OCI-M1 (cell line): ENCODE data around the gene ILK.
A peak's percentile ranks its signal among the peaks of the same experiment; 100 is the strongest.

Source experiments
- DNase-seq: peaks from one replicate; lab custom pipeline; 2025; lab: John Stamatoyannopoulos, UW

Gene ILK

DNA sequence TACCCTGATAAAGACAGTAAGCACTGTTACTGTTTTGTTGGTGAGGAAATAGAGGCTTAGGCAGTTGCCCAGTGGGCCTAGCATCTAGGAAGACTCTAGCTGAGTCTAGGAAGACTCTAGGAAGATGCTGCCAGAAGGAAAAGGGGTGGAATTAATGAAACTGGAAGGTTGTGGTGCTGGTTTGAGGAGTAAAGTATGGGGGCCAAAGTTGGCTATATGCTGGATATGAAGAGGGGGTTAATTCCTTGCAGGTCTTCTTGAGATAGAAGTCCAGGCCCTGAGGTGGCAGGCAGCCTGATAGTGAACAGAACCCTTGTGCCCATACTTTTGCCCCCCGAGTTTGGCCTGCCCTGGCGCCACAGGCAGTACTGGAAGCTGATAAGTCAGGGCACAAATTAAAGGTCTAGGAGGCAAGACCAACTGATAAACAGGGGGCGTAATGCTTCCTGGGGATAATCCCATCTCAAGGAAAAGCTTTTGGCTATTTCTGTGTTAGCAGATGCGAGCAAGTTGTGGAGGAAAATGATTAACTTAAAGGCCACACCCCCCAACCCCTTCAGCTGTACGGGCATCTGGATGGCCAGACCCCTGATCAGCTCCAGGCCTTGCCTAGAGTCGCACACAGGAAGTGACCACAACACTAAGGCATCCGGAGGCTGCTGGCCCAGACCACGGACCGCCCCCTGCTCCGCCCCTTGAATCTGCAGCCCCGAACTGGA, 3.1 kb downstream of the ILK start:
- DNase-seq: peak; percentile 93

DNA sequence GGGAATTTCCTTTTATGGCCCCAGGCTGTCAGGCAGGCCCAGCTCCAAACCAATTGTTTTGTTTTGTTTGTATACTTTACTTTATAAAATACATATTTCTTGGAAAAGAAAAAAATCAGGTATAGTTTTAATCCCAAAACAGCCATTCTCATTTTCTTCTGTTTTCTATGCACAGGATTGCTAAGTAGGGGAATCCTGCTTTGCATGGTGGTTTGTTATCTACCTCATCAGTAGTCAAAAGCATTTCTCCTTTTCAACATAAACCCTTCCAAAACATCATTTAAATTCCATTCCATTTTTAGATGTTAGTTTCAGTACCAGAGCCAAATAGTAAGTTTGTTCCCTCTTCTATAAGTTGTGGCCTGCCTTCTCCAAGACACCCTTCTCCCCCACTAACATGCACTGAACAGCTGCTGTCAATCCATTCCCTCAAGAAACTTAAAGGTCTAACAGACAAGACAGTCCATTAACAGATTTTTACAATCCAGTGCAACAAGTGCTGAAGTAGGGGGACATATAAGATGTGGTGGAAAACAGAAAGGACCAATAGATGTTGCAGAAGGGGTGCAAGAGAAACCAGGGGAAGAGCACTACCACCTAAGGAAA, 3.7 kb downstream of the ILK start:
- peak; percentile 84 for DNase-seq

DNA sequence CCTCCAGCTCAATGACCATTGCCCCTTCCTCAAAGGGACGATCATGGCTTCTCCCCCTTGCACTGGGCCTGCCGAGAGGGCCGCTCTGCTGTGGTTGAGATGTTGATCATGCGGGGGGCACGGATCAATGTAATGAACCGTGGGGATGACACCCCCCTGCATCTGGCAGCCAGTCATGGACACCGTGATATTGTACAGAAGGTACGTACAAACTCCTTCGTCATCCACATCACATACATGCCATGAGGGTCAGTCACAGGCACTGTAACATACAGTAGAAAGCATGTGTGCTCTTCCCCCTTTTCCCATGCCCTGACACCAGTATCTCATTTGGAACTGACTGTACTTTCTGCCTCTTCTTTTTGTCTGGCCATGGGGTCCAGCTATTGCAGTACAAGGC, 4.4 kb downstream of the ILK start:
- no peak for DNase-seq

DNA sequence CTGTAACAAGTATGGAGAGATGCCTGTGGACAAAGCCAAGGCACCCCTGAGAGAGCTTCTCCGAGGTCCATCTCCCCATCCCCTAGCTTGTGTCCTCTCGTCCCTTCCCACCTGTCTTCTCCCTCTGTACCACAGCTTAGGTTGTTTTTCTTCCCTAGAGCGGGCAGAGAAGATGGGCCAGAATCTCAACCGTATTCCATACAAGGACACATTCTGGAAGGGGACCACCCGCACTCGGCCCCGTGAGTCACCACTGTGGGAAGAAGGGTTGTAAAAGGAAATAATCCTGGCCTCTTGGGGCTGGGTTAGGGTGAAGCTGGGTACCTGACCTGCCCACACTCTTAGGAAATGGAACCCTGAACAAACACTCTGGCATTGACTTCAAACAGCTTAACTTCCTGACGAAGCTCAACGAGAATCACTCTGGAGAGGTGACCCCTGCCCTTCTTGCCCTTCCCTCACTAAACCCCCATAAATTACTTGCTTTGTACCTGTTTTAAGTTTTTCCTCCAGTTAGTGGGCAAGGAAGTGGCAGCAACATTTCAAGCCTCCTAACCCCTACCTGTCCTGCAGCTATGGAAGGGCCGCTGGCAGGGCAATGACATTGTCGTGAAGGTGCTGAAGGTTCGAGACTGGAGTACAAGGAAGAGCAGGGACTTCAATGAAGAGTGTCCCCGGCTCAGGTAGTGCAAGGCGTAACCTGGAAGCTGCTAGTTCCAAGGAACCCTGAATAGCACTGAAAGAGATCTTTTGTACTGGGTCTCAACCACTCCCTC, 5.3 kb downstream of the ILK start:
- no peak for DNase-seq

DNA sequence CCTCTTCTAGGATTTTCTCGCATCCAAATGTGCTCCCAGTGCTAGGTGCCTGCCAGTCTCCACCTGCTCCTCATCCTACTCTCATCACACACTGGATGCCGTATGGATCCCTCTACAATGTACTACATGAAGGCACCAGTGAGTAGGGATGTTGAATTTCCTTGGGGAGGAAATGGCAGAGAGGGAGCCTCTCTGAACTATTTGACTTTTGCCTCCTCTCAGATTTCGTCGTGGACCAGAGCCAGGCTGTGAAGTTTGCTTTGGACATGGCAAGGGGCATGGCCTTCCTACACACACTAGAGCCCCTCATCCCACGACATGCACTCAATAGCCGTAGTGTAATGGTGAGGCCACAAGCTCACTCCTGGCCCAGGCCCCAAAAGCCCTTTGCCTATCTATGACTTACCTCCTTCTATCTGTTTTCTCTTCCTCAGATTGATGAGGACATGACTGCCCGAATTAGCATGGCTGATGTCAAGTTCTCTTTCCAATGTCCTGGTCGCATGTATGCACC, 6.0 kb downstream of the ILK start:
- no peak for DNase-seq

DNA sequence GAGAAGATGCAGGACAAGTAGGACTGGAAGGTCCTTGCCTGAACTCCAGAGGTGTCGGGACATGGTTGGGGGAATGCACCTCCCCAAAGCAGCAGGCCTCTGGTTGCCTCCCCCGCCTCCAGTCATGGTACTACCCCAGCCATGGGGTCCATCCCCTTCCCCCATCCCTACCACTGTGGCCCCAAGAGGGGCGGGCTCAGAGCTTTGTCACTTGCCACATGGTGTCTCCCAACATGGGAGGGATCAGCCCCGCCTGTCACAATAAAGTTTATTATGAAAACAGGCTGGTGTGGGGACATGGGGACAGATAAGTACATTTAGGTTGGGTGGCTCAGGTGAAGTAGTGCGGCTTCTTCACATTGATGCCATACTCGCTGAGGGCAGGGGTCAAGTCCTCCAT, 7.0 kb downstream of the ILK start:
- no peak for DNase-seq

DNA sequence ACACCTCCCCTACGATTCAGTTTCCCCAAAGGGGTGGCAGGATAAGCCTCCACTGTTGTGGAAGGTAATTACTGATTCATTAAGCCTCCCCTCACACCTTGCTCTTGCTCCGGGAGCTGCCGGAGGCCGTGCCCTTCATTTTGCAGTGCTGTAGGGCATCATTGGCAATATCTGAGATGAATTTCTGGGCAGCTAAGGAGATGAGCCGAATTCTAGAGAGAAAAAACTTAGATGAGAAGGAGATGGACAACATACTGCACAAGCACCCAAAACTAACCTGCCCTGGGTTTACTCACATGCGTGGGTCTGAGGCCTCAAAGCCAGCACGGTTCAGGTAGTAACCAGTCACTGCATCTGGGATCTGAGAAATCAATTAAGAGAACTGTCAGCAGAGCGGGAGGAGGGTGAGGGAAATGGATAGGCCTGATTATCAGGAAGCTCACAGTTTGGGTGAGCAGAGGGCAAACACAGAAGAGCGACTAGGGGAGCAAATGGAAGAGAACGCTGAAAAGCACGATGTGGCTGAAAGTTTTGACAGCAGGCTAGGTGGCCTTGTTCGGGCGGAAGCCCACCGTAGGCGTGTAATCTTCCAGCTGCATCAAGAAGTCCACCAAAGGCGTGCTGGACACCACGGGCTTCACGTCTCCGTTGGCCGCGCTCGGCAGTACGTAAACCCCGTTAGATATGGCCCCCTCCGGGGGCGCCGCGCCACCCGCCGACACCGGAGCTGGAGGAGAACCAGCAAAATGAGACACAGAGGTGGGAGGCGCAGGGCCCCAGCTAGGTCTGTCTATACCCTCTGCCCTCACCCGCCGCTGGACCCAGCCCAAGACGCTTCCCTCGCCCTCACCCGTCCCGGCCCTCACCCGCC, 7.8 kb downstream of the ILK start:
- peak; percentile 43 for DNase-seq

DNA sequence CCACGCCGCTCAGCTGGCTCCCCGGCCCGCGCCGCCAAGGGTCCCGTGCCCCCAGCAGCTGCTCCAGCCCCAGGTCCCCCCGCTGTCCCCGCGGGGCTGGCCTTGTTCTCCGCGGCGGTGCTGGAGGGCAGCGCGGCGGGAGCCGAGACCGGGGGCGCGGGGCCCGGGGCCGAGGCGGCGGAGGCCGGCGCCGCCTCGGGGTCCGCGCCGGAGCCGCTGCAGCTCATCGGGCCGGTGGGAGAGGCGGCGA, 8.3 kb downstream of the ILK start:
- DNase-seq: no peak

DNA sequence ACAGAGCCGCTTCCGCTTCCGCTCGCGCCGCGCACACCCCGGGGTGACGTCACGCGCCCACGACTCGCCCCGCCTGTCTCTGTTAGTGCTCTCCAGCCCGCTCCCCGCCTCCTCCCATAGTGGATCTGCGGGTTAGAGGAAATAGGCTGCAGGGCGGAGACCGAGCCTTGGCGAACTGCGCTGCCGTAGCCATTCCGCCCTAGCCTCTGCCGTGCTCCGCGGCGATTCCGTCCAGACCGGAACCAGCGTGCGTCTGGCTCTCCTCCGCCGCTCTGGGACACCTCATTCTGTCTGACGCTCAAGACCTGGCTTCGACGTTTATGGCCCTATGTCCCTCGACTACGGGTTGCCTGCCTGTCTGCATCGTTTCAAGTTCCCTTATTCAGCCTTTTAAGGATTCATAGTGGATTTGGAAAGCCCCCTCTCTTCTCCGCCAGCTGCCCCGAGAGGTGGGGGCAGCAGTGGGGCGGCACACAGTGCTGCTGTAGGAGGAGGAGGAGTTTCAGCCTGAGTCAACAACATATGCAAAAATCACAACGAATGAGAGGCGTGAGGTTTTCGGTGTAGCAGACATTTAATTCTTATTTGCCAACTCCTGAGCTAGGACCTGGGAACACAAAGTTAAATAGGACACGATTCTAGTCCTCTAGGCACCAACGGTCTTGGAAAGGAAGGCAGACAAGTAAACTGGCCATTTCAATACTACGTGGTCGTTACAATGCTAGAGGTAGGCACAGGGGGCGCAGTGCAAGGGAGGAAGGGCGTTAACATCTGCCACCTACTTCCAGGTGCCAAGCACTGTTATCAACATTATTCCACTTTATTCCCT, 8.9 kb downstream of the ILK start, which contains the start of gene TAF10:
Gene TAF10 (minus strand): TSS at position 4 of the 829 bp plus-strand sequence. CDS start 27 bp downstream, outside the sequence.
- peak; percentile 97 for DNase-seq

DNA sequence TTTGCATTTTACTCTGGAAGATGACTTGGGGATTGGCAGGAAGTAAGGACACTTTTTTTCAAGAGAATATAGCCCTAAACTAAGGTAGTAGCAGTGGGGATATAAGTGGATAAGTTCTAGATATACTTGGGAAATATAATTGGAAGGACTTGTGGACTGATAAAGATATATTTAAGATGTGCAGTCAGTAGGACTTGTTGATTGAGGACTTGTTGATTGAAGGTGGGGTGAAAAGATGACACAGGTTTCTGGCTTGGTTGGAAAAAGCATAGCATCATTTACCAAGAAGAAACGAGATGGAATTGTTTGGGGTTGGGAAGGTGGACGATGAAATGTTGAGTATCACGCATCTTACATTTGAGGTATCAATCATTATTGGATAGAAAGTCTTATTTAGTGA, 9.9 kb downstream of the ILK start:
- no peak for DNase-seq

DNA sequence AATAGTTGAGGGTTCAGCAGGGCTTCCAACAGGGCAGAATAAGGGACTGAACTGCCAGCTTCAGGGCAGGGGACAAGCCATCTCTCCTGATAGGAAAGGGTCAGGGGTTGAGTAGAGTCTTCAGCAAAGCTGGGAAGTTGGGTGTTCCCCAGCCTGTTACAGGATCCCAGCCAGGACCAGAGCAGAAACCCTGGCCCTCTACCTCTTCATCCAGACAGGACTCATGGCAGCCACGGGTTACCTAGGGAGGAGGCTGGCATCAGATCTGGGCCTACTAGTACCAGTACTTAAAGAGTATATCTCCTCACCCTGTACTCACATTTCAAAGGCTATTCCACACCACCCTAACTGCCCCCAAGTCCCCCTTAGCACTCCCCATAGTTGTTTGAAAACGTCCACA, 10.9 kb downstream of the ILK start:
- no peak for DNase-seq

DNA sequence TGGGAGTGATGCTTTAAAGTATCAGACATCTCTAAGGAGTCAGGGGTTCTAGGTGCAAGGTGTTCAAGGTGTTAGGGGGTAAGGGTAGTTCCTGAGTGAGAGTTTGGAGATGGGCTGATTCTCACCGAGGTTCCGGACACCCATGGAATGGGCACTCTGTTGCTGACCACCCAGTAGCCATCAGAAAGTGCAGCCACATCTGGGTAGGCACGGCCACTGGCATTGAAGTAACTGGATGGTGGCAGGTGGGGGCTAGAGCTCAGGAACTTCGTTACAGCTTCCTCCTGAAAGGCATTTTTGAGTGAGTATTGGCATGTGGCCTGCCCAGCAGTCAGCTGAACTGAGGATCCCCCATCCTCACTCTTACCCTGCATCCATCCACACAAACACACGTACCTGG, 11.5 kb downstream of the ILK start:
- no peak for DNase-seq

DNA sequence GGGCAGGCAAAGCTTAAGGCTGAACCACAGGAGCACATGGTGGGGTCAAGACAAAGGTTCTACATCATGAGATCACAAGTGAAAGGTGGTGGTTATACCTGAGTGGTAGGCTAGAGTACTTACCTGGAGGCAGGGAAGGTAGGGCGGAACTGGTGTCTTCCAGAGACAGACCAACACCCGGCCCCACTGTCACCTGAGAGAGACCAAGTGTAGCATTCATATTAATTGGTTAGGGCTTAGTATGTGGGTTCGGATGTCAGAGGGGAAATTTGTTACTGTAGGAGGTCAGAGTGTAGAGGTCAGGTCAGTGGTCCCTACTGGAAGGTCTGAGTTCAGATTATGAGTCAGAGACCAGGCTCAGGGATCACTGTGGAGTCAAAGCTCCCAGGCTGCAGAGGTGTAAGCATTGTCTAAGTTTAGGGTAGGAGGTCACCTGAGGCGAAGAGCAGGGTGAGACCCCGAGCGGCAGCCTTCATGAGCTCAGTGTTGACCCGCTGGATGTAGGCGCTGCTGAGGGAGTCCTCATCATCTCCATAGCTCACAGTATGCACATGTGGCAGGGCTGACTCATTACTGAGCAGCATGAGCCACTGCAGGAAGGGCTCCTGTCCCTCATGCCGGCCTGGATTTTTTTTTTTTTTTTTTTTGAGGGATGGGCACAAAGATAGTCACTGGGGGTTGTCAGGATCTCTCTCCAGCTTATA, 12.5 kb downstream of the ILK start:
- DNase-seq: no peak

DNA sequence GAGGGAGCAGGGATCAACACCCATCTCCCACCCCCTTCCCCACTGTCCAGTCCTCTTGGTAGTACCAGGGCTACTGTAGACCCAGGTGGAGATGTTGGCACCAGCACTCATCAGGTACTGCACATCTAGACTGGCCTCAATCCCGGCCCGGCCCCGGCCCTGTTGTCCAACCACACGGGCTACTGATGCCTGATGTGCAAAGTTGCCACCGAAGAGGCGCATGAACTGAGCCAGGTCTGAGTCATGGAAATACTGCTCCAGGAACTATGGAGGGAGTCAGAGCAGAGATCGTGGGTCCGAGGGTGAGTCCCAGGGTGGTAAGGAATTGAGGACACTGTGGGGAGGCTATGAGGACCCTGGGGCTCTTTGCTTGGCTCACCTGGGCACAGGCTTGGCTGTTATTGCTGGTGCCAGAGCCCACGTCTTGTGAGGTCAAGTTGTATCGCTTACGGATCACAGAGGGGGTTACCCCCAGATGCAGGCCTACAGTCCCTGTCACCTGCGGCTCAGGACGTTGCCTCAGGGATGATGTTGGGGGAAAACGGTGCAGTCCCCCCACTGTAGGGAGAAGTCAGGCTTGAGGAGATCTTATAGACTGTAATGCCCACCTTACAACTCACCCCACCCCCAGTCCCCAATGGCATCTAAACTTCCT, 13.1 kb downstream of the ILK start:
- no peak for DNase-seq

DNA sequence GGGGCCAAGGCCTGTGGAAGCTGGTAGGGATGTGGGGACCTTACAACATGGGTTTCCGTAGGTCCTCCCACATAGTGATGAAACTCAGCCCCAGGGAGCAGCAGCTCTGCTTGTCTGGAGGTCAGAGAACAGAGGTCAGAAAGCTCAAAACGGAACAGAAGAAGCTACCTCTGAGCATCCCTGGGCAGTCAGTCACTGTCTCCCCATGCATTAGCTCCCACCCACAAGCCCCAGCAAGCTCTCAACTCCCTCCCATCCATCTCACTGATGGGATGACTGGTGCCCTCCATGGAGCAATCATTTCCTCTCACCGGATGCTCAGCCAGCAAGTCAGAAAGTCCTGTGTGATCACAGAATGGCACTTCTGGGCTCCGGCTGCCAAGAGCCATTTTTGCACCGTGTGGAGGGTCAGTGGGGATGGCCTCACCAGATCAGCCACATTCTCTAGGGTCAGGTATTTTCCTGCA, 13.8 kb downstream of the ILK start:
- no peak for DNase-seq

DNA sequence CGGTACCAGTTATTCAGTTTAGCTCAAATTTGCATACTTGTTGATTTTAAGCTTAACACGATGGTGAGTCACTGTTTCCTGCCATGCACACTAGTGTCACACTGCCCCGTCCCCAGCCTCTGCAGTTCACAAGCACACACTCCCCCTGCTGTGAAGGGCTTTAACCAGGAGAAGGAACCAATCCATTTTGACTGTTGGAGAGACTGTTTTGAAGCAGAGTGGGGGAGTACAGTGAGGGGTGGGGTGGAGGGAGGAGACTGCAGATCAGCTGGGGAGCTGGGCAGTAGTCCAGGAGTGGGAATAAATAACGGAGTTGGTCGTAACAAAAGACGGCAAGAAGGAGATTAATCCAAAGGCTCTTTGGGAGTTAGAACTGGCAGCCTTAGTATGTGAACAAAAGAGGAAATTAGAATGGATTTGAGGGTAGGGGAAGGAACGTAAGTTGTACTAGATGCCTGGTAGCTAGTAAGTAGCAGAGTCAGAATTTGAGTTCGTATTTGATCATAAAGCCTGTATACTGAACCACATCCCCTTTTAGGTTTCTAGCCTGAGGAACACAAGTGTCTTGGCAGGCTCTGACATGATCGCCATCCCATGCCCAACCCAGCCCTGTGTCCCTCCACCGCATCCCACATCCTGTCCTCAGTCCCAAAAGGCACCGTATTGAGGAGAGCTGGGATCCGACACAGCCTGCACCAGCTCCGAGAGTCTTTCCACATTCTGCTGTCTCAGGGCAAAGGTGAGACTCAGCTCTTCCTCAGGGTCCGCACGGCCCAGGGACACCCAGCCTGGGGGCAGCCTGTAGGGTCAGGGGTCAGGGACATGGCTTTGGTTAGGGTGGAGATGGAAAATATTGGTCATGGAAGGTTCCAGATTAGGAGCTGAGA, 14.8 kb downstream of the ILK start:
- DNase-seq: peak; percentile 79

DNA sequence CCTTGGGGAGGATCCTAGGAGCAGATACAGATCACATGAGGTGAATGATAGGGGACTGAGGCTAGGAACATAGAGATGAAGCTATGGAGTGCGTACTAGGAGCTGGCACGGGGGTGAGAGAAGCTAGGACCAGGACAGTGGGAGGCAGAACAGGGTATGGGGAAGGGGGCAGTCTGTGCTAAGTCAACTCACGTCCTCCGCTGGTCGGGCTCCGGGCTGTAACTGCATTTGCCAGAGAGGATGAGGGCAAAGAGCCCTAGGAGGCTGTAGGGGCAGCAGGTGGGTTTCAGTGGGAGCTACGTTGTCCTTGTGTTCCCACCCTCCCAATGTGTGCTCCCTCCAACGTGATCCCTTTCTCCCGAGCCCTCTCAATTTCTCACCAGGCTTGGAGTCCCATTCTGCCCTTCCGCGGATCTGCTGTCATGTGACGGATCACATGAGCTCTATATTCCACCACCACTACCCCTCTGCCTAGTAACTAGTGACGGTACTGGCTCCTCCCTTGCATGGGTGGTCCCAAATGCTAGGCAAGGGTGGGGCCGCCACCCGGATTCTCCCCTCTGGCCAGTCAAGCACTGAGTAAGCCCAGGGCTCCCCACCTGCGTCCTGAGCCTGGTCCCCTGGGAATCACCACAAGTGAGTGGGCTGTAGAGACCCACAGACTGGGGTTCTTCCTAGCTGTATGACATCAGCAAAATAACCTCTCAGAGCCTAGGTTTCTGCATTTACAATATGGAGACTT, 15.6 kb downstream of the ILK start, which contains the start of gene TPP1:
Gene TPP1 (minus strand): TSS at position 419 of the 742 bp plus-strand sequence. CDS start 22 bp downstream, at position 397.
- DNase-seq: peak; percentile 95

DNA sequence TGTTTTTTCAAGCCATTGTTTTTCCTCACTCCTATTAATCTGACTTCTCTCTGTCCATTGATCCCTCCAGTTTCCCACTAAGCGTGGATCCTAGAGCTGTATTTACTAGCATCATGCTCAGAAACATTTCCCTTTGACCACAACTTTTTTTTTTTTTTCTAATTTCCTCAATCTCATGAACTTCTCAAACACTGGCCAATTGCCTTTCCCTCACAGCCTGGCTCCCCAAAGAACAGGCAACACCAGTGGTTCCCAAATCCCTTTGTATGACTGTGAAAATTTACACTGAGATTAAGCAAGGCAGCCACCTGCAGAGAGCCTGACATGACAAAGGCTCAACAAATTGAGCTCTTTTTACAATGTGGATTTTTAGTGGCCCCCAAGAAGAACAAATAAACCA, 17.1 kb downstream of the ILK start:
- DNase-seq: no peak
